SK-N-MC (cell line): ENCODE data around the gene GNPTAB.

Experiments used
- DNase-seq: peaks from one replicate; pipeline ENCODE4 v3.0.0-alpha.2; 2011; ENCODE audit warnings: low read depth, low spot score
- H3K27ac ChIP-seq: fragments of 200-600 bp; sonication (generic); 2 replicates; pipeline ENCODE4 v1.5.1; 2016; ENCODE audit warnings: mixed run types
- H3K36me3 ChIP-seq: fragments of 200-600 bp; sonication (generic); 2 replicates; pipeline ENCODE4 v1.6.1; 2017; ENCODE audit warnings: antibody characterized with exemption, low read length, mixed read lengths; ENCODE audit not compliant: insufficient read depth
- H3K4me3 ChIP-seq: fragments of 200-600 bp; sonication (generic); 2 replicates; pipeline ENCODE4 v1.5.1; 2016
- H3K9ac ChIP-seq: fragments of 200-600 bp; sonication (generic); 2 replicates; pipeline ENCODE4 v1.8.0; 2017; ENCODE audit warnings: mixed run types, mixed read lengths; ENCODE audit not compliant: insufficient read length
- H3K9me3 ChIP-seq: fragments of 200-600 bp; sonication (generic); 2 replicates; pipeline ENCODE4 v1.6.1; 2017; ENCODE audit warnings: low read depth, mild to moderate bottlenecking, antibody characterized with exemption, low read length, moderate library complexity, mixed read lengths
- EZH2 ChIP-seq: fragments of 200-600 bp; sonication (generic); IDR thresholded peaks from one replicate; pipeline ENCODE4 v1.6.1; 2017; ENCODE audit warnings: antibody characterized with exemption
- FOXP2 ChIP-seq: optimal IDR thresholded peaks from 2 replicates; pipeline ENCODE3; 2011; ENCODE audit warnings: mild to moderate bottlenecking, moderate library complexity; ENCODE audit not compliant: insufficient read depth; ENCODE audit errors: extremely low read length, control extremely low read depth
- POLR2AphosphoS5 ChIP-seq: IDR thresholded peaks from 2 replicates; pipeline ENCODE4 v1.6.1; 2012; ENCODE audit warnings: mild to moderate bottlenecking, low read depth, low read length, borderline replicate concordance

Gene GNPTAB

DNA sequence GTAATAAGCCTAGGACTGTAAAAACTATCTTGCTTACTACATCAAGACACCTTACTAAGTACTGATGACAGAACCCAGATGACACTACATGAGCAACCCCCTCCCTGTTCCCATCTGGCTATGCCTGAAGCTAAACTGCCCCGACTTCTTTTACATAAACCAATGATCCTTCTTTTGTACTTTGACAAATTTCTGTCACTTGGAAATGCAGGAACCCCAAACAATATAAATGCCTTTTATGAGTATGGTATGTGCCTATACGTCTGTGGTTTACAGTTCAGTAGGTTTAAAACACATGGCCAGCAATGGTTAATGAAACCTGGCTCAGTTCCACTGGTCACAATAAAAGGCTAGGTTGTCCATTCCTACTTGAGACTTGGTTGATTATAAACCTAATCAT is 97.6 kb downstream of the GNPTAB start:
- Histone ChIP-seq H3K36me3 (peaks cover 11% of the 10 kb centered on the region), H3K9ac (no peak overlapping the region), H3K9me3 (no peaks in the 10 kb centered on the region), H3K27ac (no peak overlapping the region; the same call in 1 of the 2 replicates), H3K4me3 (no peak overlapping the region)
- DNase-seq, result no peak
- TF ChIP-seq FOXP2 (no peak), POLR2AphosphoS5 (no peak), EZH2 (no peak)

GRCh38 chr12:101732318-101732717 is 98.4 kb downstream of the GNPTAB start:
- Histone ChIP-seq H3K9me3 (no peaks in the 10 kb centered on the region), H3K36me3 (peaks cover 11% of the 10 kb centered on the region), H3K27ac (no peak overlapping the region), H3K9ac (no peak overlapping the region), H3K4me3 (no peak overlapping the region)
- TF ChIP-seq EZH2 (no peak), POLR2AphosphoS5 (no peak)
- DNase-seq, result no peak

DNA sequence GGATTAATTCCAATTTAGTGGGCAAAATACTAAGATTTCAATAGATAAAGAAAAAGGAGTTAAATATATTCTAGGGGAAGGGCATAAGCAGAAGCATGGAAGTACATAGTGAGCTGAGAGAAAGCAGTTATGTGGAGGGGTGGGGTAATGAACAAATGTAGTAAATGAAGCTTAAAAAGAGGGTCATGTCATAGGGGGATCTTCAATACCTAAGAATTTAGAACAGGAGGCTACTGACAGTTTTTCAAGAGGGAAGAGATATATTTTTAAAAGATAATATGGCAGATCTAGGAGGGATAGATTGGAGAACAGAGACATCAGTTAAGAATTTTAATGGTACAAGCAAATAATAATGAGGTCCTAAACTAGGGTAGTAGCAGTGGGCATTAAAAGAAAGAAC is 100.9 kb downstream of the GNPTAB start:
- Histone ChIP-seq H3K27ac (no peak overlapping the region), H3K36me3 (peaks cover 21% of the 10 kb centered on the region), H3K4me3 (no peak overlapping the region), H3K9ac (no peak overlapping the region), H3K9me3 (no peaks in the 10 kb centered on the region)
- no peak for DNase-seq
- TF ChIP-seq EZH2 (no peak), POLR2AphosphoS5 (no peak), FOXP2 (no peak)

- Histone ChIP-seq H3K27ac (no peak overlapping the region), H3K36me3 (peaks cover 21% of the 10 kb centered on the region), H3K4me3 (no peak overlapping the region), H3K9me3 (no peaks in the 10 kb centered on the region), H3K9ac (no peak overlapping the region)
- no peak for DNase-seq
- TF ChIP-seq POLR2AphosphoS5 (no peak), FOXP2 (no peak), EZH2 (no peak)
These were observed 103.7 kb downstream of the GNPTAB start for GRCh38 chr12:101727098-101727497.

- no peaks in the 10 kb centered on the region for H3K9me3 ChIP-seq
- no peak overlapping the region for H3K9ac ChIP-seq
- no peak overlapping the region for H3K4me3 ChIP-seq
- DNase-seq, result no peak
- H3K27ac ChIP-seq, result no peak overlapping the region
- peaks cover 19% of the 10 kb centered on the region for H3K36me3 ChIP-seq
- TF ChIP-seq FOXP2 (no peak), POLR2AphosphoS5 (no peak), EZH2 (no peak)
These were observed 108.4 kb downstream of the GNPTAB start for GRCh38 chr12:101722392-101722791.

DNA sequence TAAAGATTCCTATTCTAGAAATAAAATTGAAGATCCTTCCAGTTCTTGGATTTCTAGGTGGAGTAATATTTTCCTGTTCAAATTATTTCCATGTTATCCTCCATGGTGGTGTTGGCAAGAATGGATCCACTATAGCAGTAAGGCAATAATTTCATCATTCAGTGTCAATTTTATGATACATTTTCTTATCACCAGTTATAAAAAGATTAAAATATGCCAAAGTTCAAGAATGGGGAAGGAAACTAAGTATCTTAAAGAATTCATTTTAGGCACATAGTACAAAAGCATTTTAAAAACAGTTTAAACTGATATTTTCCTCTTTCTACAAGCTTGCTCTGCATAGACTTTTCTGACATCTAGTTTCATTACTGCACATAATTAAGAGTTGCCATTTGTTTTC is 110.6 kb downstream of the GNPTAB start:
- Histone ChIP-seq H3K4me3 (no peak overlapping the region), H3K9me3 (no peaks in the 10 kb centered on the region), H3K27ac (no peak overlapping the region), H3K9ac (no peak overlapping the region), H3K36me3 (peaks cover 12% of the 10 kb centered on the region; the same call in 1 of the 2 replicates)
- no peak for TF ChIP-seq EZH2
- no peak for TF ChIP-seq POLR2AphosphoS5
- no peak for TF ChIP-seq FOXP2
- DNase-seq, result no peak

DNA sequence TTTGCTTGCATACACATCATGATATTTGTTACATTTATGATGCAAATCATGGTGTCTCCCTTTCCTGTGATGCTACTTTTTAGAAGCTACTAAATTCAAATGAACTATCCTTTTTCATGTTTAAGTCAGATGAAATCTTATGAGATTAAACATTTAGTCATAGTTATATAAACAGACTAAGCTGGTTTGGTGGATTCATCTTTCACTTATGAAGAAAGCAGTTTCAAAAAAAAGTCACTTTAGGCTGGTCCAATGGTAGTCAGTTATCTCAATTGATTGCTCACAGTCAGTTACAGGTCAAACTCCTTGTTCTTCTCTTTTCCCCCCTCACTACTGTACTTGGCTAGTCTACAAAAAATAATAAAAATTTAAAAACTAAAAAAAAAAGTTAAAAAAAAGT is 111.2 kb downstream of the GNPTAB start:
- peaks cover 7% of the 10 kb centered on the region; the same call in 1 of the 2 replicates for H3K36me3 ChIP-seq
- DNase-seq, result no peak
- no peak for TF ChIP-seq POLR2AphosphoS5
- no peak for TF ChIP-seq EZH2
- no peak for TF ChIP-seq FOXP2
- no peak overlapping the region for H3K27ac ChIP-seq
- H3K9ac ChIP-seq, result no peak overlapping the region
- H3K9me3 ChIP-seq, result no peaks in the 10 kb centered on the region
- no peak overlapping the region for H3K4me3 ChIP-seq

DNA sequence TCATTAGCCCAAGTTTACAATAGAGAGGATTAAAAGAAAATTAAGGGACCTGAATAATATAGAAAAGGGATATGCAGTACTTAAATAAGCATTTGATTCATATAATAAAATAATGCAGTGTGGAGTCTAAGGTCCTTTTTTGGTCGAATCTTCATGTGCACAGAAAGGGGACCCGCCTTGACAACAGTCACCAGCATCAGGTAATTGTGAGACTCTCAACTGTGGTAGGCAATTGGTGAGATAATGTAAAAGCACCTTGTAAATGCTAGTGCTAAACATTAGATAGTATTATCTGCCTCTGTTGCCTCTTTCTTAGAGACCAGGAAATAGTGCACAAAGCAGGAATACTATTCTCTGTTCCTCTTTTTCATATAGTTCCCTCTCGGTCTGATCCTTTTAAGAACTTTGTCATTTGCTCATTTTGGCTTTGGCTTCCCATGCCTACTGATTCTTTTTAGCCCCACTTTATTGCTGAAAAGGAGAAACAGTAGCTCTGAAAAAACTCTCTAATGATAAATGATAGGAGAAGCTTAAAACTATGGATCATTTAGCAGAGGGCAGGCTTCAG is 115.8 kb downstream of the GNPTAB start:
- DNase-seq, result no peak
- no peak overlapping the region for H3K4me3 ChIP-seq
- TF ChIP-seq EZH2, result no peak
- no peak overlapping the region for H3K9ac ChIP-seq
- no peak overlapping the region for H3K27ac ChIP-seq
- 0 out of 2 replicates have a peak, but pooled peaks cover under 1% of the 10 kb centered on the region for H3K36me3 ChIP-seq
- H3K9me3 ChIP-seq, result no peaks in the 10 kb centered on the region

GRCh38 chr12:101713930-101714329 is 116.8 kb downstream of the GNPTAB start:
- no peak for DNase-seq
- Histone ChIP-seq H3K36me3 (no peaks in the 10 kb centered on the region), H3K9me3 (no peaks in the 10 kb centered on the region), H3K4me3 (no peak overlapping the region), H3K9ac (no peak overlapping the region), H3K27ac (no peak overlapping the region)
- TF ChIP-seq POLR2AphosphoS5 (no peak), EZH2 (no peak), FOXP2 (no peak)
